Dendritic cell treated with granulocyte-macrophage colony-stimulating factor and Interleukin-4, amounts not matched to agents 40 ng/mL and 50 ng/mL, for 4 days (primary cell): ENCODE results near the gene ZNF804A.
"Not testable (repeated sequence)": the region's sequence is repeated elsewhere in the genome, so short reads cannot be mapped to it uniquely, and the experiment has no call there.

Experiments
- H3K27ac Mint-ChIP-seq: one replicate; pipeline ENCODE4 v1.8.0; 2022; ENCODE audit warnings: mild to moderate bottlenecking, mixed read lengths
- H3K27me3 Mint-ChIP-seq: one replicate; pipeline ENCODE4 v1.8.0; 2022; ENCODE audit warnings: mild to moderate bottlenecking, mixed read lengths
- H3K36me3 Mint-ChIP-seq: one replicate; pipeline ENCODE4 v1.8.0; 2022; ENCODE audit warnings: low read depth, mixed read lengths
- H3K4me1 Mint-ChIP-seq: one replicate; pipeline ENCODE4 v1.8.0; 2022; ENCODE audit warnings: low read depth, mixed read lengths
- H3K4me3 Mint-ChIP-seq: one replicate; pipeline ENCODE4 v1.8.0; 2022; ENCODE audit warnings: mild to moderate bottlenecking, moderate library complexity, mixed read lengths
- H3K9me3 Mint-ChIP-seq: one replicate; pipeline ENCODE4 v1.8.0; 2022; ENCODE audit warnings: mixed read lengths
- intact Hi-C: fragments of 100-400 bp; cut with micrococcal nuclease; formaldehyde crosslinking; loops from one replicate; pipeline ENCODE4 v1.15.0; 2022

The ZNF804A gene

DNA sequence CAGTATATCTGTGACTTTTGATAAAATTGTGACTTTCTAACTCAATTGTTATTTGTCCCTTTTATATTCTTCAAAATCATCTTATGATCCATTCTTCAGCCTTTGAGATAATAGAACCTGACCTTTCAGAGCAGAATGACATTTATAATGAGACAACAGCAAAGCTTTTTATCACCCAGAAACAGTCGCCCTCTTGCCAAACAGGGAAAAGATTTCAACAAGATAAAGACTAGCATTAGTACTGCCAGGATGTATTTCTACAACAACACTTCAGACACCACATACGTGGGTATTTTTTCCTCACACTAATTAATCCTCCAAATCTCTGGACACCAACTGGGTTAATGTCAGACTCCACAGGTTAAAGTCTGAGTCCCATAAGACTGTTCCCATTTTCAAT is 249.0 kb downstream of the ZNF804A start:
- Mint-ChIP-seq H3K27ac (no peak overlapping the region), H3K4me3 (no peak overlapping the region), H3K4me1 (no peaks in the 10 kb centered on the region), H3K27me3 (no peaks in the 10 kb centered on the region), H3K36me3 (no peaks in the 10 kb centered on the region), H3K9me3 (peaks cover 7% of the 10 kb centered on the region)
- intact Hi-C loops = no loop called here

DNA sequence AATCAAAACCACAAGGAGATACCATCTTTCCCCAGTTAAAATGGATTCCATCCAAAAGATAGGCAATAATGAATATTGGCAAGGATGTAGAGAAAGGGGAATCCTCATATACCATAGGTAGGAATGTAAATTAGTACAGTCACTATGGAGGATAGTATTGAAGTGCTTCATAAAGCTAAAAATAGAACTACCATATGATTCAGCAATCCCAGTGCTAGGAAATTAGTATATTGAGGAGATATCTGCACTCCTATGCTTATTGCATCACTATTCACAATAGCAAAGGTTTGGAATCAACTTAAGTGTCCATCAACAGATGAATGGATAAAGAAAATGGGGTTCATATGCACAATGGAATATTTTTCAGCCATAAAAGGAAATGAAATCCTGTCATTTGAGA is 251.2 kb downstream of the ZNF804A start:
- no peaks in the 10 kb centered on the region for H3K36me3 Mint-ChIP-seq
- intact Hi-C loops = no loop called here
- H3K4me3 Mint-ChIP-seq = no peak overlapping the region
- H3K9me3 Mint-ChIP-seq = peaks cover 11% of the 10 kb centered on the region
- H3K4me1 Mint-ChIP-seq = no peaks in the 10 kb centered on the region
- H3K27ac Mint-ChIP-seq = no peak overlapping the region
- no peaks in the 10 kb centered on the region for H3K27me3 Mint-ChIP-seq

DNA sequence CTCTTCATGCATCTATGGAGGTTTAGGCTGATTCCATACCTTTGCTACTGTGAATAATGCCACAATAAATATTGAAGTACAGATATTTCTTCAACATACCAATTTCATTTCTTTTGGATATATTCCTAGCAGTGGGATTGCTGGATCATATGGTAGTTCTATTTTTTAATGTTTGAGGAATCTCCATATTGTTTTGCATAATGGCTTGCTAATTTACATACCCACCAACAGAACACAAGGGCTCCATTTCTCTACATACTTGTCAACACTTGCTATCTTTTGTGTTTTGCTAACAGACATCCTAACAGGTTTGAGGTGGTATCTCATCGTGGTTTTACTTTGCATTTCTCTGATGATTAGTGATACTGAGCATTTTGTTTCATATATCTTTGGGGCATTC is 253.2 kb downstream of the ZNF804A start:
- intact Hi-C loops = no loop called here
- H3K4me1 Mint-ChIP-seq = no peaks in the 10 kb centered on the region
- H3K27ac Mint-ChIP-seq = no peak overlapping the region
- H3K27me3 Mint-ChIP-seq = no peaks in the 10 kb centered on the region
- peaks cover 11% of the 10 kb centered on the region for H3K9me3 Mint-ChIP-seq
- H3K4me3 Mint-ChIP-seq = no peak overlapping the region
- H3K36me3 Mint-ChIP-seq = no peaks in the 10 kb centered on the region

DNA sequence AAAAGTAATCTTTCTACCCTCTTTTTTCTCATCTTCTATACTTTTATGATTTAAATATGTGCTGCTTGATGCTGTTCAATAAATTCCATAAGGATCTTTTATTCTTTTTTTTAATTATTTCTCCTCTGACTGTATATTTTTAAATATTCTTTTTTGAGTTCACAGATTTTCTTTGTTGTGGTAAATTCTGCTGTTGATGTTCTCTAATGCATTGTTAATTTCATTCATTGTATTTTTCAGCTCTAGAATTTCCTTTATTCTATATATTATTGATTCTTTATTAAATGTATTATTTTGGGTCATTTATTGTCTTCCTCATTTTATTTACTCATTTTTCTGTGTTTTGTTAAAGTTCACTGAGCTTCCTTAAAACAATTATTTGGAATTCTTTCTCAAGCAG is 260.9 kb downstream of the ZNF804A start:
- no peaks in the 10 kb centered on the region for H3K27me3 Mint-ChIP-seq
- H3K4me3 Mint-ChIP-seq = no peak overlapping the region
- H3K9me3 Mint-ChIP-seq = peaks cover 25% of the 10 kb centered on the region
- no peak overlapping the region for H3K27ac Mint-ChIP-seq
- no peaks in the 10 kb centered on the region for H3K4me1 Mint-ChIP-seq
- no peaks in the 10 kb centered on the region for H3K36me3 Mint-ChIP-seq
- intact Hi-C loops = no loop called here

DNA sequence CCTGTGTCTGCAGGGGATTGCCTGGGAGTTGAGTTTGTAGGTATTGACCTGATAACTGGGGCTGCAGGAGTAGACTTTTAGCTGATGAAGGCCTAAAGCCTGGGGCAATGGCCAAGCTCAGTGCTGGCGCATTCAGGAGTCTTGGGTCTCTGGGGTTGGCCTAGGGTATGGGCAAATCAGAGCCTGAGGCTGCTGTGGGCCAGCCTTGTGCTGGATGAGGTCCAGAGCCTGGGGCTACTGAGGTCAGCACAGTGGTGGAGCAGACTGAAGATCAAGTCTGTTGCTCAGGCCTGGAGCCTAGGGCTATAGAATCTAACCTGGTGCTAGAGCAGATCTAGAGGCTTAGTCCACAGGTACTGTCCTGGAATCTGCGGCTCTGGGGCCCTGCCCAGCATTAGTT is 262.4 kb downstream of the ZNF804A start:
- Mint-ChIP-seq H3K4me3 (no peak overlapping the region), H3K27ac (no peak overlapping the region)
- intact Hi-C loops = no loop called here

DNA sequence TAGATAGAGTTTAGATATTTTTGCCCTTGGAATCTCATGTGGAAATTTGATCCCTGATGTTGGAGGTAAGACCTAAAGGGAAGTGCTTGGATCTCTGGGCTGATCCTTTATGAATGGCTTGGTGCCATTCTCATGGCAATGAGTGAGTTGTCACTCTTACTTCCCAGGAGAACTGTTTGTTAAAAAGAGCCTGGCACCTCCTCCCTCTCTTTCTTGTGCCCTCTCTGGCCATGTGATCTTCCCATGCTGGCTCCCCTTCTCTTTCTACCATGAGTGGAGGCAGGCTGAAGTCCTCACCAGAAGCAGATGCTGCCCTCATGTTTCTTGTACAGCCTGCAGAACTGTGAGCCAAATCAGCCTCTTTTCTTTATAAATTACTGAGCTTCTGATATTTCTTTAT is 276.9 kb downstream of the ZNF804A start:
- Mint-ChIP-seq H3K27ac (no peak overlapping the region), H3K27me3 (no peaks in the 10 kb centered on the region), H3K9me3 (no peaks in the 10 kb centered on the region), H3K36me3 (no peaks in the 10 kb centered on the region), H3K4me3 (no peak overlapping the region), H3K4me1 (no peaks in the 10 kb centered on the region)
- intact Hi-C loops = no loop called here

More for the DNA sequence above, 262.4 kb downstream of the ZNF804A start:
- H3K4me1 Mint-ChIP-seq = no peaks in the 10 kb centered on the region
- no peaks in the 10 kb centered on the region for H3K36me3 Mint-ChIP-seq
- no peaks in the 10 kb centered on the region for H3K27me3 Mint-ChIP-seq
- H3K9me3 Mint-ChIP-seq = peaks cover 25% of the 10 kb centered on the region

DNA sequence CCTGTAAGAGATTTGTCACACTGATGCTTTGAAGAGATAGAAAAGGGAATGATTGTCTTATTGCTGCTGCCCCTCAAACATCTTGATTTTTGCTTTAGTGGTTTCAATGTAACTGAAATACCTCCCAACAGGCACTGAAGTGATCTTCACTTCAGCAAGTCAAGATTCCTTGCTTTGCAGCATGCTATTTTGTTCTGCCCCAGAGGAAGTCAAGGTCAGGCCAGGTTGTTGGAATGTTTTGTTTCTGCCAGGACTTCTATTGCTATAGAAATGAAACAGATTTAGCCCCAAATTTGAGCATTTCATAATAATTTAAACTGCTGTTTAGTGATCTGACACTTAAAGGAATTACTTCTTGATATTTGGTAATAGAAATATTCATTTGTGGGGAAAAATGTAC is 277.6 kb downstream of the ZNF804A start:
- intact Hi-C loops = no loop called here
- Mint-ChIP-seq H3K4me3 (no peak overlapping the region), H3K36me3 (no peaks in the 10 kb centered on the region), H3K9me3 (peaks cover 5% of the 10 kb centered on the region), H3K27me3 (no peaks in the 10 kb centered on the region), H3K27ac (no peak overlapping the region), H3K4me1 (no peaks in the 10 kb centered on the region)

DNA sequence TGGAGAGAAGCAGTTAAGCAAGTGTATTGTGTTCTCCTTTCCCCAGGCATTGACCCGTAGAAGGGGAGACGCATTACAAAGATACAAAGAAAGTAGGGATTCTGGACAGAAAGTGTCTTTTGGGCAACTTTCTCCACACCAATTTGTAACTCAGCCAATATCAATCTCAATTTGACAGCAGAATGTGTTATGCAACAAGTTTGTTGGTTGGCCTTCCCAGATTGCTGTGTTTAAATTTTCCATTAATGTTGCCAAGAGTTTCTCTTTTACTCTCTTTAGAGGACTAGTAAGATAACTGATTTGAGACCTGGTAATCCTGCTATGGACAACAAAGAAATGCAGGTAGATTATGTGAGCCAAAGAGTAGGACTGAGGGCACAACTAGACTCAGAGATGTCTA is 279.6 kb downstream of the ZNF804A start:
- Mint-ChIP-seq H3K27me3 (no peaks in the 10 kb centered on the region), H3K9me3 (peaks cover 25% of the 10 kb centered on the region), H3K27ac (no peak overlapping the region), H3K4me3 (no peak overlapping the region), H3K4me1 (no peaks in the 10 kb centered on the region), H3K36me3 (no peaks in the 10 kb centered on the region)
- intact Hi-C loops = no loop called here

DNA sequence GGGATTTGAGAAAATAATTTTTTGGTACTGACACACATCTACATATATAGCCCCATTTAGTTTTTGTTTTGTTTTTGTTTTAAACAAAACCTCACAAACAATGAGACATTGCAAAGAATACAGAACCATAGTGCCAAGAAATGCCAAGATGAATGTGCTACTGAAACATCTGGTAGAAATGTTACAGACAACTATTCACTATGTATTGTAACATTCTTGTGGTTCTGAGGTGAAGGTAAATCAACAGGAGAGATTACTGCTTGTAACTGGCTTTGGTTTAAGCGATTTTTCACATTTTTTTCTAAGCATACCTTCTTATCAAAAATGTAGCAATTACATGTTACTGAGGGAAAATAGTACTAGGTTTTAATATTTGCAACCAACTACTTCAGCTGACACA is 281.3 kb downstream of the ZNF804A start:
- H3K9me3 Mint-ChIP-seq = peaks cover 41% of the 10 kb centered on the region
- H3K36me3 Mint-ChIP-seq = no peaks in the 10 kb centered on the region
- no peaks in the 10 kb centered on the region for H3K27me3 Mint-ChIP-seq
- no peak overlapping the region for H3K4me3 Mint-ChIP-seq
- intact Hi-C loops = no loop called here
- no peaks in the 10 kb centered on the region for H3K4me1 Mint-ChIP-seq
- H3K27ac Mint-ChIP-seq = no peak overlapping the region

DNA sequence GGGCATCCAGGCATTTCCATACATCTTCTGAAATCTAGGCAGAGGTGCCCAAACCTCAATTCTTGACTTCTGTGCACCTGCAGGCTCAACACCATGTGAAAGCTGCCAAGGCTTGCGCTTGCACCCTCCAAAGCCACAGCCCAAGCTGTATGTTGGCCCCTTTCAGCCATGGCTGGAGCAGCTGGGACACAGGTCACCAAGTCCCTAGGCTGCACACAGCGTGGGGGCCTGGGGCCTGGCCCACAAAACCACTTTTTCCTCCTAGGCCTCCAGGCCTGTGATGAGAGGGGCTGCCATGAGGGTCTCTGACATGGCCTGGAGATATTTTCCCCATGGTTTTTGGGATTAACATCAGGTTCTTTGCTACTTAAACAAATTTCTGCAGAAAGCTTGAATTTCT is 288.3 kb downstream of the ZNF804A start:
- H3K27me3 Mint-ChIP-seq, H3K4me3 Mint-ChIP-seq, H3K36me3 Mint-ChIP-seq, intact Hi-C loops, H3K27ac Mint-ChIP-seq, H3K4me1 Mint-ChIP-seq: not testable (repeated sequence)
- H3K9me3 Mint-ChIP-seq = peaks cover 70% of the 10 kb centered on the region

DNA sequence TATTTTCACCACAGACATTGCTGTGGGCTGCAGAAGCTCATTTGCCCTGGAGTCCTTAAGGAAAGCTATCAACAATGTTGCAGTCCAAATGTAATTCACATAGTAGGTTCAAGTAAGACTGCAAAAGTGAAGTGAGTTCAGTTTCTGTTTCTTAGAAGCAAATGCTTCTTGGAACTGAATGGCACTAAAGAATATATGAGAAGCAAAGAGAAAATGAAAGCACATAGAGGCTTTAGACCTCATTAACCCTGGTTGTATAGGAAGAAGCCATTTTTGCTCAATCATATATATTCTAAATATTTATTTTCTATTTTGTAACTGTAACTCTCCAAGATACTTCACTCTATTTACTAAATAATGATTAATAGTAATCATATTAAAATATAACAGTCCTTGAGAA is 292.0 kb downstream of the ZNF804A start:
- Mint-ChIP-seq H3K9me3 (peaks cover 35% of the 10 kb centered on the region), H3K36me3 (no peaks in the 10 kb centered on the region), H3K27me3 (no peaks in the 10 kb centered on the region), H3K27ac (no peak overlapping the region), H3K4me1 (no peaks in the 10 kb centered on the region), H3K4me3 (no peak overlapping the region)
- intact Hi-C loops = no loop called here

DNA sequence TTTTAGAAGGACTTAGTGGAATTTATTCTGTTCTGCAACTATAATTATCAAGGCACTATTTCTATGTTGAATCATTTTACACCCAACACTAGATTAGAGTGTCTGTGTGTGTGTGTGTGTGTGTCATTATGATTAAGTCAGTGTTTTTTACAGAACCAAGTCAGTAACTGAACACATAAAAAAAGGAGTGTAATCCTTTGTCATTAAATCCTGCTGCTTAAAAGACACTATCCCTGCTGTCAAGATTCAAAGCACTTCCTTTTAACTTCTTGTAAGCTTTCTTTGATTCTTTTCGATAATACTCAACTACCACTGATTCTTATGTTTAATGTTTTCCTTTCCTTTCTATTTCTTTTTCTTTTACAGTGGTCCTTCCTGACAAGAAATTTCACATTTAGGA is 306.7 kb downstream of the ZNF804A start:
- intact Hi-C loops = no loop called here
- H3K27ac Mint-ChIP-seq = no peak overlapping the region
- H3K9me3 Mint-ChIP-seq = peaks cover 2% of the 10 kb centered on the region
- no peaks in the 10 kb centered on the region for H3K27me3 Mint-ChIP-seq
- H3K4me3 Mint-ChIP-seq = no peak overlapping the region
- H3K36me3 Mint-ChIP-seq = no peaks in the 10 kb centered on the region
- no peaks in the 10 kb centered on the region for H3K4me1 Mint-ChIP-seq

DNA sequence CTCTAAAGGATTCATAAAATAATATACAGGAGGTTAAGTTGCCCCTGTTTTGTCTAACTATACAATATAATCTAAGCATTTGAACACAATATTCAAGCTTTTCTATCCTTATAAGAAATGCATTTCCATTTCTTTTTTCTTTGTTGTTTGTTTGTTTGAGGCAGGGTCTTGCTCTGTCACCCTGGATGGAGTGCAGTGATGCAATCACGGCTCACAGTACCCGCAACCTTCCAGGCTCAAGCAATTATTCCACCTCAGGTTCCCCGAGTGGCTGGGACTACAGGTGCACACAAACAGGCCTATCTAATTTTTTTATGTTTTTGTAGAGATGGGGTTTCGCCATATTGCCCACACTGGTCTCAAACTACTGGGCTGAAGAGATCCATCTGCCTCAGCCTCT is 307.8 kb downstream of the ZNF804A start:
- Mint-ChIP-seq H3K4me3 (no peak overlapping the region), H3K9me3 (peaks cover 10% of the 10 kb centered on the region), H3K27me3 (no peaks in the 10 kb centered on the region), H3K27ac (no peak overlapping the region), H3K4me1 (no peaks in the 10 kb centered on the region), H3K36me3 (no peaks in the 10 kb centered on the region)
- intact Hi-C loops = no loop called here

DNA sequence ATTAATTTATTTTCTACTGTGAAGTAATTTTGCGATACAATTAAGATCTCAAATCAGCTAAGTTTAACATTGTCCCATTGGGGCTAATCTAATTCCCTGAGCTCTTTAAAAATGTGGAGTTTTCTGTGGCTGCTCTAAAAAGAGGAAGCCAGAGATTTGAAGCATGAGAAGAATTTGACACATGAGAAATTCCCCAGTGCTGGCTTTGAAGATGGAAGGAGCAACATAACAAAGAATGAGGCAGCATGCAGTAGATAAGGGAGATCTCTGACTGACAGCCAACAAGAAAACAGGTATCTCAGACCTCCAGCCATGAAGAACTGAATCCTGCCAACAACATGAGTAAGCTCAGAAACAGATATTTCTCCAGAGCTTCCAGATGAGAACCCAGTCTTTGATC is 308.4 kb downstream of the ZNF804A start:
- H3K9me3 Mint-ChIP-seq = peaks cover 15% of the 10 kb centered on the region
- no peak overlapping the region for H3K27ac Mint-ChIP-seq
- H3K36me3 Mint-ChIP-seq = no peaks in the 10 kb centered on the region
- H3K4me1 Mint-ChIP-seq = no peaks in the 10 kb centered on the region
- H3K27me3 Mint-ChIP-seq = no peaks in the 10 kb centered on the region
- H3K4me3 Mint-ChIP-seq = no peak overlapping the region
- intact Hi-C loops = no loop called here

DNA sequence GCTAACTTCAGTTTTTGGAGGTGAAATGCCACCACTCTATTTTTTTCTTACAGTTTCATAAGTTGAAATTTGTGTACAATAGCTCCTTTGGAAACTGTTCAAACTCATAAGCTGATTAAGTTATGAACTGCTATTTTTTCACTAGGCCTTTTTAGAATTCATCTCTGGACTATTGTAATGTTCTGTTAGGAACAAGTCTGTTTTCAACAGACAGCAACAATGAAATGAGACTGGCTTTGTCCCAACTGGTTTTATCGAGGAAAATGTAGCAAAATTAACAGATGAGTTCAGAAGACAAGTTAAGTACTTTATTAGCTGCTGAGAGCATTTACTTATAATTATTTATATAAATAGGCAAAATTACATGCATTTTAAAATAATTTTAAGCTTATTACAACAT is 310.6 kb downstream of the ZNF804A start:
- intact Hi-C loops = no loop called here
- Mint-ChIP-seq H3K27me3 (no peaks in the 10 kb centered on the region), H3K9me3 (peaks cover 23% of the 10 kb centered on the region), H3K4me1 (no peaks in the 10 kb centered on the region), H3K36me3 (no peaks in the 10 kb centered on the region), H3K4me3 (no peak overlapping the region), H3K27ac (no peak overlapping the region)
